HepG2 (cell line): Measurements from ENCODE around the gene ITGB2. TPM values are rescaled to one million over a fixed set of nuclear protein-coding genes. Genes with fewer than 3 reads are reported as not detected.

Experiments used
- CBFB ChIP-seq: sonication (generic); formaldehyde crosslinking; IDR thresholded peaks from 2 replicates; pipeline ENCODE4 v1.4.0; 2020; ENCODE audit warnings: missing genetic modification reagents
- CEBPB ChIP-seq: IDR thresholded peaks from 2 replicates; pipeline ENCODE4 v1.6.1; 2011; ENCODE audit warnings: low read depth, low read length, improper control_type of control experiment, borderline replicate concordance
- FIP1L1 ChIP-seq: fragments of 200-400 bp; formaldehyde crosslinking; IDR thresholded peaks from 2 replicates; pipeline ENCODE4 v1.6.1; 2018; ENCODE audit warnings: low read depth, mild to moderate bottlenecking, low read length, moderate library complexity, borderline replicate concordance; ENCODE audit not compliant: insufficient read depth
- GABPB1 ChIP-seq: IDR thresholded peaks from 2 replicates; pipeline ENCODE4 v1.6.1; 2016; ENCODE audit warnings: mild to moderate bottlenecking, missing genetic modification reagents, moderate library complexity, missing compliant biosample characterization
- HOMEZ ChIP-seq: IDR thresholded peaks from 2 replicates; pipeline ENCODE4 v1.6.1; 2016; ENCODE audit warnings: low read depth
- KAT2B ChIP-seq: fragments of 150-350 bp; IDR thresholded peaks from 2 replicates; pipeline ENCODE4 v1.6.1; 2014; ENCODE audit warnings: low read depth, low read length, borderline replicate concordance
- KLF9 ChIP-seq: IDR thresholded peaks from 2 replicates; pipeline ENCODE4 v1.6.1; 2016; ENCODE audit warnings: low read depth
- MXD4 ChIP-seq: IDR thresholded peaks from 2 replicates; pipeline ENCODE4 v1.6.1; 2016; ENCODE audit warnings: mild to moderate bottlenecking, missing biosample characterization, missing genetic modification reagents
- NR2F2 ChIP-seq: IDR thresholded peaks from 2 replicates; pipeline ENCODE4 v1.6.1; 2012; ENCODE audit warnings: low read depth, inconsistent platforms, borderline replicate concordance
- PAX8 ChIP-seq: sonication (generic); formaldehyde crosslinking; IDR thresholded peaks from 2 replicates; pipeline ENCODE4 v1.8.0; 2022; ENCODE audit warnings: mild to moderate bottlenecking, missing genetic modification reagents, borderline replicate concordance
- REL ChIP-seq: sonication (generic); formaldehyde crosslinking; conservative IDR thresholded peaks from 2 replicates; pipeline ENCODE4 v1.8.0; 2022; ENCODE audit warnings: mild to moderate bottlenecking, missing genetic modification reagents, moderate library complexity
- SUZ12 ChIP-seq: fragments of 150-350 bp; IDR thresholded peaks from 2 replicates; pipeline ENCODE4 v1.6.1; 2014; ENCODE audit warnings: low read depth, low read length
- TEAD2 ChIP-seq: sonication (generic); formaldehyde crosslinking; IDR thresholded peaks from 2 replicates; pipeline ENCODE4 v1.9.0; 2021; ENCODE audit warnings: missing genetic modification reagents
- TEAD3 ChIP-seq: optimal IDR thresholded peaks from 2 replicates; pipeline ENCODE3; 2016; ENCODE audit warnings: borderline replicate concordance
- ZBTB8A ChIP-seq: sonication (generic); formaldehyde crosslinking; IDR thresholded peaks from 2 replicates; pipeline ENCODE4 v1.4.0; 2020; ENCODE audit warnings: mild to moderate bottlenecking, low read depth, missing genetic modification reagents, borderline replicate concordance
- ZMYM3 ChIP-seq: sonication (generic); formaldehyde crosslinking; IDR thresholded peaks from 2 replicates; pipeline ENCODE4 v1.5.1; 2020; ENCODE audit warnings: mild to moderate bottlenecking, missing genetic modification reagents
- ZNF160 ChIP-seq: sonication (generic); formaldehyde crosslinking; IDR thresholded peaks from 2 replicates; pipeline ENCODE4 v1.8.0; 2022; ENCODE audit warnings: mild to moderate bottlenecking, inconsistent platforms, missing genetic modification reagents
- ZNF382 ChIP-seq: sonication (generic); formaldehyde crosslinking; IDR thresholded peaks from 2 replicates; pipeline ENCODE4 v1.5.0; 2020; ENCODE audit warnings: missing genetic modification reagents, mild to moderate bottlenecking, borderline replicate concordance
- ZNF569 ChIP-seq: sonication (generic); formaldehyde crosslinking; IDR thresholded peaks from 2 replicates; pipeline ENCODE4 v1.5.0; 2020; ENCODE audit warnings: mild to moderate bottlenecking, missing genetic modification reagents, moderate library complexity, borderline replicate concordance
- ZNF580 ChIP-seq: IDR thresholded peaks from 2 replicates; pipeline ENCODE4 v1.6.1; 2016; ENCODE audit warnings: low read depth, borderline replicate concordance
- ZNF639 ChIP-seq: conservative IDR thresholded peaks from 2 replicates; pipeline ENCODE4 v1.6.1; 2018; ENCODE audit warnings: missing genetic modification reagents
- ZNF775 ChIP-seq: sonication (generic); formaldehyde crosslinking; IDR thresholded peaks from 2 replicates; pipeline ENCODE4 v1.4.0; 2020; ENCODE audit warnings: missing genetic modification reagents, mild to moderate bottlenecking, moderate library complexity, borderline replicate concordance
- ZNF784 ChIP-seq: sonication (generic); formaldehyde crosslinking; IDR thresholded peaks from 2 replicates; pipeline ENCODE4 v1.5.1; 2020; ENCODE audit warnings: missing genetic modification reagents, mild to moderate bottlenecking, borderline replicate concordance
- ZSCAN21 ChIP-seq: sonication (generic); formaldehyde crosslinking; IDR thresholded peaks from 2 replicates; pipeline ENCODE4 v1.8.0; 2022; ENCODE audit warnings: mild to moderate bottlenecking, missing genetic modification reagents, moderate library complexity, borderline replicate concordance
- polyA plus RNA-seq, 8 experiments: library from polyadenylated mRNA; depleted of rRNA in 3 of 8; stranded (reverse) in 7 of 8; unstranded in 1 of 8; fragments of >200 nt; fragmentation: Illumina TruSeq in 4 of 8; extraction: Trizol in 4 of 8; gene quantifications; 2 replicates each; pipeline versions ENCODE4 v1.2.1 to v1.2.3, GENCODE V29; 2011 to 2016; ENCODE audit warnings: low read depth in 4 of 8, missing spikeins in 1 of 8, mixed read lengths in 1 of 8; ENCODE audit not compliant: insufficient read depth in 1 of 8
- total RNA-seq, 5 experiments: library from RNA; depleted of rRNA; stranded (reverse); fragments of >200 nt; fragmentation: Illumina TruSeq; extraction: Trizol; gene quantifications; 2 replicates each; pipeline ENCODE4 v1.2.3, GENCODE V29; 2016; ENCODE audit warnings: low read depth in 1 of 5

Gene ITGB2
- total and polyA plus RNA-seq, 2 of the 13 experiments (the other 11 are each of a cell fraction or from before 2014, with no cell fraction given): 4.2 to 18.0 TPM

- peak; percentile 21; the same call in 1 of the 2 replicates for TF ChIP-seq ZNF580 (CRISPR knock-in tag)
- no peak for TF ChIP-seq FIP1L1
- no peak for TF ChIP-seq ZNF382
- TF ChIP-seq REL (CRISPR knock-in tag): no peak
- no peak for TF ChIP-seq CBFB (CRISPR knock-in tag)
- TF ChIP-seq KAT2B: no peak
- no peak for TF ChIP-seq ZMYM3 (CRISPR knock-in tag)
- peak; percentile 67 for TF ChIP-seq GABPB1 (CRISPR knock-in tag)
- TF ChIP-seq MXD4: no peak
- TF ChIP-seq ZNF160 (CRISPR knock-in tag): no peak
- TF ChIP-seq CEBPB: no peak
- no peak for TF ChIP-seq NR2F2
- TF ChIP-seq ZBTB8A: no peak
- no peak for TF ChIP-seq ZNF569 (CRISPR knock-in tag)
- 0 out of 2 replicates have a peak, but pooled peaks have one; percentile 53 for TF ChIP-seq ZNF784 (CRISPR knock-in tag)
- no peak for TF ChIP-seq TEAD2 (CRISPR knock-in tag)
- TF ChIP-seq ZNF775 (CRISPR knock-in tag): no peak
- TF ChIP-seq KLF9 (CRISPR knock-in tag): peak; percentile 45; the same call in 1 of the 2 replicates
- no peak for TF ChIP-seq ZSCAN21 (CRISPR knock-in tag)
- TF ChIP-seq PAX8 (CRISPR knock-in tag): no peak
- no peak for TF ChIP-seq HOMEZ
- TF ChIP-seq TEAD3: peak; percentile 23
- TF ChIP-seq ZNF639 (CRISPR knock-in tag): 0 out of 2 replicates have a peak, but pooled peaks have one; percentile 28
- TF ChIP-seq SUZ12: no peak
These were observed 75.1 kb downstream of the ITGB2 start (continued) for GRCh38 chr21:44845418-44846223.
